MCF 10A (cell line): ENCODE data around the gene TM9SF4. TPM values are rescaled to one million over a fixed set of nuclear protein-coding genes. Genes with fewer than 3 reads are reported as not detected.
"Not testable (repeated sequence)": the region's sequence is repeated elsewhere in the genome, so short reads cannot be mapped to it uniquely, and the experiment has no call there.

Experiments used
- BruUV-seq: library from RNA; stranded (reverse); fragments of 400-500 nt; replicated peaks from 2 replicates; lab custom pipeline; 2021; lab: Mats Ljungman, UMichigan
- CTCF ChIA-PET: fragments of 300-600 bp; sonication (Branson Sonifier 250); formaldehyde crosslinking; extraction: SDS; loops from one replicate; lab custom pipeline; 2021; ENCODE audit warnings: antibody characterized with exemption, inconsistent platforms; lab: Yijun Ruan, JAX
- POLR2A ChIA-PET: fragments of 300-600, 350-650 bp; sonication (Branson Sonifier 250); formaldehyde crosslinking; extraction: SDS; loops from one replicate; lab custom pipeline; 2020; ENCODE audit warnings: antibody characterized with exemption, inconsistent platforms; lab: Yijun Ruan, JAX
- DNase-seq: peaks from one replicate; pipeline ENCODE4 v3.0.0-alpha.2; 2018; ENCODE audit not compliant: unreplicated experiment
- H3K27ac Mint-ChIP-seq: one replicate; pipeline ENCODE4 v1.8.0; 2022; ENCODE audit warnings: mild to moderate bottlenecking, low read depth, mixed read lengths; ENCODE audit not compliant: unreplicated experiment
- H3K27me3 Mint-ChIP-seq: one replicate; pipeline ENCODE4 v1.8.0; 2022; ENCODE audit warnings: mixed read lengths; ENCODE audit not compliant: insufficient read depth, unreplicated experiment
- H3K36me3 Mint-ChIP-seq: one replicate; pipeline ENCODE4 v1.8.0; 2022; ENCODE audit warnings: mild to moderate bottlenecking, moderate library complexity, mixed read lengths; ENCODE audit not compliant: insufficient read depth, unreplicated experiment
- H3K4me1 Mint-ChIP-seq: one replicate; pipeline ENCODE4 v1.8.0; 2022; ENCODE audit warnings: mixed read lengths; ENCODE audit not compliant: insufficient read depth, unreplicated experiment
- H3K4me3 Mint-ChIP-seq: one replicate; pipeline ENCODE4 v1.8.0; 2022; ENCODE audit warnings: mild to moderate bottlenecking, moderate library complexity, mixed read lengths; ENCODE audit not compliant: unreplicated experiment
- H3K9me3 Mint-ChIP-seq: one replicate; pipeline ENCODE4 v1.8.0; 2022; ENCODE audit warnings: mixed read lengths; ENCODE audit not compliant: unreplicated experiment
- CTCF ChIP-seq: fragments of 200-600 bp; IDR thresholded peaks from one replicate; pipeline ENCODE4 v1.8.0; 2022; ENCODE audit warnings: antibody characterized with exemption, mild to moderate bottlenecking; ENCODE audit not compliant: unreplicated experiment
- intact Hi-C: fragments of 100-400 bp; cut with micrococcal nuclease; formaldehyde crosslinking; loops from 2 replicates; pipeline ENCODE4 v1.14.1; 2022
- total RNA-seq: library from RNA; stranded (reverse); gene quantifications from 2 replicates; pipeline ENCODE4 v1.2.3, GENCODE V29; 2022

TM9SF4 gene
- total RNA-seq, 1 experiment from 2014 or later: 52.3 TPM

- no peak overlapping the region for H3K4me3 Mint-ChIP-seq
- H3K4me1 Mint-ChIP-seq: peaks cover 38% of the 10 kb centered on the region
- intact Hi-C loops: no loop called here
Observed at GRCh38 chr20:32115211-32115767, 5.8 kb downstream of the TM9SF4 start.

GRCh38 chr20:32116079-32116521 is 6.6 kb downstream of the TM9SF4 start:
- peaks cover 38% of the 10 kb centered on the region for H3K4me1 Mint-ChIP-seq
- POLR2A ChIA-PET: no interaction called here
- CTCF ChIA-PET: interaction anchor here (0.8 to 1.1 kb wide), 2 partner anchors 24 to 263 kb away, joined by 3 to 4 read pairs; no protein-coding TSS in a partner anchor
- H3K4me3 Mint-ChIP-seq: no peak overlapping the region
- H3K36me3 Mint-ChIP-seq: peaks cover 31% of the 10 kb centered on the region
- BruUV-seq: no TSS peak
- no peak overlapping the region for H3K27ac Mint-ChIP-seq
- intact Hi-C loops: no loop called here
- no peak for DNase-seq
- H3K27me3 Mint-ChIP-seq: no peaks in the 10 kb centered on the region
- no peaks in the 10 kb centered on the region for H3K9me3 Mint-ChIP-seq
- no peak for TF ChIP-seq CTCF

More at GRCh38 chr20:32115211-32115767, 5.8 kb downstream of the TM9SF4 start:
- H3K27me3 Mint-ChIP-seq: no peaks in the 10 kb centered on the region
- peaks cover 31% of the 10 kb centered on the region for H3K36me3 Mint-ChIP-seq
- no TSS peak for BruUV-seq
- no peak for DNase-seq
- no peak for TF ChIP-seq CTCF
- ChIA-PET POLR2A (no interaction called here), CTCF (interaction anchor here (0.6 to 1.3 kb wide), 3 partner anchors 13 to 244 kb away, joined by 3 to 8 read pairs (median 3); no protein-coding TSS in a partner anchor)
- peak overlapping the region; percentile 10 for H3K27ac Mint-ChIP-seq
- no peaks in the 10 kb centered on the region for H3K9me3 Mint-ChIP-seq

GRCh38 chr20:32116796-32117195 is 7.3 kb downstream of the TM9SF4 start:
- POLR2A ChIA-PET, BruUV-seq, H3K9me3 Mint-ChIP-seq, intact Hi-C loops, H3K4me3 Mint-ChIP-seq, DNase-seq, H3K27ac Mint-ChIP-seq, H3K27me3 Mint-ChIP-seq: not testable (repeated sequence)
- Mint-ChIP-seq H3K4me1 (peaks cover 31% of the 10 kb centered on the region), H3K36me3 (peaks cover 25% of the 10 kb centered on the region)
- CTCF ChIA-PET: interaction anchor here (0.6 to 1.1 kb wide), 4 partner anchors 12 to 264 kb away, joined by 3 to 4 read pairs (median 3); no protein-coding TSS in a partner anchor

- H3K9me3 Mint-ChIP-seq, DNase-seq, BruUV-seq, intact Hi-C loops, H3K27me3 Mint-ChIP-seq, H3K27ac Mint-ChIP-seq, H3K4me3 Mint-ChIP-seq: not testable (repeated sequence)
- CTCF ChIA-PET: interaction anchor here (0.5 to 1.8 kb wide), 4 partner anchors 18 to 1951 kb away, joined by 3 to 10 read pairs (median 3); no protein-coding TSS in a partner anchor
- POLR2A ChIA-PET: interaction anchor here (0.9 to 1.5 kb wide), 5 partner anchors 8 to 241 kb away, joined by 3 to 8 read pairs (median 3); no protein-coding TSS in a partner anchor
- H3K4me1 Mint-ChIP-seq: peaks cover 19% of the 10 kb centered on the region
- peaks cover 29% of the 10 kb centered on the region for H3K36me3 Mint-ChIP-seq
Observed at GRCh38 chr20:32118427-32118826, 8.9 kb downstream of the TM9SF4 start.

- H3K27ac Mint-ChIP-seq: no peak overlapping the region
- POLR2A ChIA-PET: interaction anchor here (0.6 to 1.8 kb wide), 3 partner anchors 10 to 18 kb away, joined by 3 to 8 read pairs (median 3); partner anchors contain the start of gene TM9SF4
- peaks cover 8% of the 10 kb centered on the region for H3K4me1 Mint-ChIP-seq
- CTCF ChIA-PET: interaction anchor here (0.6 to 1.8 kb wide), 4 partner anchors 8 to 1536 kb away, joined by 3 to 10 read pairs (median 4); no protein-coding TSS in a partner anchor
- H3K9me3 Mint-ChIP-seq: no peaks in the 10 kb centered on the region
- H3K36me3 Mint-ChIP-seq: peaks cover 29% of the 10 kb centered on the region
- no TSS peak for BruUV-seq
- no peak overlapping the region for H3K4me3 Mint-ChIP-seq
- no peak for DNase-seq
- intact Hi-C loops: no loop called here
- TF ChIP-seq CTCF: no peak
- H3K27me3 Mint-ChIP-seq: no peaks in the 10 kb centered on the region
Observed at GRCh38 chr20:32119734-32120133, 10.2 kb downstream of the TM9SF4 start.

- H3K9me3 Mint-ChIP-seq, H3K4me1 Mint-ChIP-seq, H3K27me3 Mint-ChIP-seq, BruUV-seq, H3K27ac Mint-ChIP-seq, H3K4me3 Mint-ChIP-seq, DNase-seq, CTCF ChIA-PET, POLR2A ChIA-PET, intact Hi-C loops: not testable (repeated sequence)
- peaks cover 15% of the 10 kb centered on the region for H3K36me3 Mint-ChIP-seq
Observed at GRCh38 chr20:32121908-32122307, 12.4 kb downstream of the TM9SF4 start.
